Measurements from ENCODE around the gene ACTR6. TPM values are rescaled to one million over a fixed set of nuclear protein-coding genes. Genes with fewer than 3 reads are reported as not detected.

ACTR6 gene
- total and polyA plus RNA-seq, 4 donors = 12.0 to 25.2 (median 17.5) TPM

DNA sequence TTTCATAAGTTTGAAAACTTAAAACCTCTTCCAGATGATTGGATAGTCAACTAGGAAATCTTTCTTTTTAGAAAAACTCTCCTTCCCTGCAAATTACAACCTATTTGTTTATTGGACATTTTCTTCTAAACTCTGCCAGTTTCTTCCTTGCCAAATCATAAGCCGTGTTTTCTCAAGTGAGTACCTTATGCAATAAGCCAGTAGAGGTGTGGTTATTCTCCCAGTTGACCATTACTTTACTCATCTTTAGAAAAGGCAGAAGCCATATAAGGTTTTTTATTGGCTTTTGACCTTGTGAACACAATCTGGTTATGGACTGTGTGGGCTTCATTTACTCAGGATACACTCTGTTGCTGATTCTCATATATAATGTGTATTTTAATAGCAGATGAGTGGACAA lies 14.6 kb downstream of the ACTR6 start:
- TF ChIP-seq, protein P1, sequence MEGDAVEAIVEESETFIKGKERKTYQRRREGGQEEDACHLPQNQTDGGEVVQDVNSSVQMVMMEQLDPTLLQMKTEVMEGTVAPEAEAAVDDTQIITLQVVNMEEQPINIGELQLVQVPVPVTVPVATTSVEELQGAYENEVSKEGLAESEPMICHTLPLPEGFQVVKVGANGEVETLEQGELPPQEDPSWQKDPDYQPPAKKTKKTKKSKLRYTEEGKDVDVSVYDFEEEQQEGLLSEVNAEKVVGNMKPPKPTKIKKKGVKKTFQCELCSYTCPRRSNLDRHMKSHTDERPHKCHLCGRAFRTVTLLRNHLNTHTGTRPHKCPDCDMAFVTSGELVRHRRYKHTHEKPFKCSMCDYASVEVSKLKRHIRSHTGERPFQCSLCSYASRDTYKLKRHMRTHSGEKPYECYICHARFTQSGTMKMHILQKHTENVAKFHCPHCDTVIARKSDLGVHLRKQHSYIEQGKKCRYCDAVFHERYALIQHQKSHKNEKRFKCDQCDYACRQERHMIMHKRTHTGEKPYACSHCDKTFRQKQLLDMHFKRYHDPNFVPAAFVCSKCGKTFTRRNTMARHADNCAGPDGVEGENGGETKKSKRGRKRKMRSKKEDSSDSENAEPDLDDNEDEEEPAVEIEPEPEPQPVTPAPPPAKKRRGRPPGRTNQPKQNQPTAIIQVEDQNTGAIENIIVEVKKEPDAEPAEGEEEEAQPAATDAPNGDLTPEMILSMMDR (IDR thresholded peaks at IDR 0.05; ENCODE audit: control extremely low read depth, extremely low read depth) = no peak
- 22 to 51% methylated on average over 1 of the region's 1 CpG for WGBS, 2 donors
- ATAC-seq (ENCODE audit: insufficient read depth, low FRiP score) (no peak), DNase-seq (no peak)
- Histone ChIP-seq H3K4me1 (ENCODE audit: control insufficient read depth in 5 of 5, insufficient read depth in 5 of 5, low read length in 5 of 5) (no peaks in the 10 kb centered on the region), H3K27ac (ENCODE audit: low read depth in 1 of 2, low read length in 1 of 2) (no peak overlapping the region), H3K27me3 (ENCODE audit: control insufficient read depth in 3 of 3, insufficient read depth in 3 of 3, low read length in 2 of 3) (no peaks in the 10 kb centered on the region), H3K36me3 (ENCODE audit: control insufficient read depth in 4 of 4, insufficient read depth in 4 of 4, low read length in 4 of 4) (peaks cover 7 to 45% (median 21%) of the 10 kb centered on the region in 4 donors), H3K4me3 (no peak overlapping the region), H3K9me3 (ENCODE audit: control insufficient read depth in 4 of 4, insufficient read depth in 3 of 4, low read length in 3 of 4) (no peaks in the 10 kb centered on the region), H3K9ac (ENCODE audit: insufficient read depth in 1 of 2, low read length in 2 of 2) (no peak overlapping the region)

DNA sequence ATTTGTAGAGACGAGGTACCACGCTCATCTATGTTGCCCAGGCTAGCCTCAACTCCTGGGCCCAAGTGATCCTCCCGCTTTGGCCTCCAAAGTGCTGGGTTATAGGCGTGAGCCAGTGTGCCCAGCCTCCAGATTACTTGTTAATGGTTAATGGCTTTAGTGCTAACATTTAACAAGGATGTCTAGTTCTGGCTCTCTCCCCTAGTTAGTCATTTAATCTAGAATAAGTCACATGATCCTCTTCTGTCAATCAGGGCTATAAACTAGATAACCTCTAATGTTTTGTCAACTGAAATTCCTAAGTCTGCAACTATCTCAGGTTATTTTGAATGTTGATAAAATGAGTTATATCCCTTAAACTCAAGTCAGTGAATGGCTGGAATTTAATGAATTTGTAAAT lies 15.7 kb downstream of the ACTR6 start:
- Histone ChIP-seq H3K9ac (ENCODE audit: insufficient read depth in 1 of 2, low read length in 2 of 2) (no peak overlapping the region), H3K27me3 (ENCODE audit: control insufficient read depth in 3 of 3, insufficient read depth in 3 of 3, low read length in 2 of 3) (no peaks in the 10 kb centered on the region), H3K27ac (ENCODE audit: low read depth in 1 of 2, low read length in 1 of 2) (no peak overlapping the region), H3K9me3 (ENCODE audit: control insufficient read depth in 4 of 4, insufficient read depth in 3 of 4, low read length in 3 of 4) (no peaks in the 10 kb centered on the region), H3K4me3 (no peak overlapping the region), H3K4me1 (ENCODE audit: control insufficient read depth in 5 of 5, insufficient read depth in 5 of 5, low read length in 5 of 5) (no peaks in the 10 kb centered on the region), H3K36me3 (ENCODE audit: control insufficient read depth in 4 of 4, insufficient read depth in 4 of 4, low read length in 4 of 4) (peaks cover 8 to 43% (median 20%) of the 10 kb centered on the region in 4 donors)
- ATAC-seq (ENCODE audit: insufficient read depth, low FRiP score) = no peak
- DNase-seq = no peak
- WGBS, 2 donors = 97 to 98% methylated on average over 4 of the region's 4 CpGs
- TF ChIP-seq, protein P1 (IDR thresholded peaks at IDR 0.05; ENCODE audit: control extremely low read depth, extremely low read depth) = no peak

DNA sequence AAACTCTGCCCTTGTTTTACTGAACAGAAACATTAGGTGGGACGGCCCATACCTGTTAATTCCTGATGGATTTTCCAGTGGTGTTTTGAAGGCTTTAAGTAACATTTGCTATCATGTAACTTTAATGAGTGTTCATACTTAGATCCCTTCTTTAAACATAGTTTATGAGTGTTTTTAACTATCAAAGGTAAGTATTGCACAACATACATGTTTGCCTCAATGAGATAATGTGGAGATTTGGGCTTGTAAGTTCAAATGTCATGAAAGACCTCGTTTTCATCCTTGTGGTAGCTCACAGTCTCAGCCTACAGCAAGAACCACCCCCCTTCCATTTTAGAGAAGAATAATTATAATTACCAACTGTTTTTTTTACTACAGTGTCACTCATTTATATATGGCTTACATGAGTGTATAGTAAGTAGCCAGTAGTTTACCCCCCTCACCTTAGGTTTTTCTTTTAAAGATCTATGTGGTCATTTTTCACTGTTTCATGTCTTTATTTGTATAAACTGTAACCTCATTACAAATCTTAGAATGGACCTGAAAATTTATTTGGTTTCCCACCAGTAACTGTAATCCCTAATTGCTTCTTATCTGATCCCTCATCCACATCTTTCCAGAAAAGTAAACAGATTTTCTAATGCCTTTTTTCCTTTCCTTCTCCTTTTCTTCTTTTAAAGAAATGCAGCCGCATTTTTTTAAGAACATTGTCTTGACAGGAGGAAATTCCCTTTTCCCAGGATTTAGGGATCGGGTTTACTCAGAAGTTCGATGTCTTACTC lies 18.9 kb downstream of the ACTR6 start:
- no peak for DNase-seq
- no peaks in the 10 kb centered on the region for H3K27me3 ChIP-seq (ENCODE audit: control insufficient read depth in 3 of 3, insufficient read depth in 3 of 3, low read length in 2 of 3)
- H3K4me3 ChIP-seq = no peak overlapping the region
- H3K4me1 ChIP-seq (ENCODE audit: control insufficient read depth in 5 of 5, insufficient read depth in 5 of 5, low read length in 5 of 5) = no peaks in the 10 kb centered on the region
- no peak overlapping the region for H3K27ac ChIP-seq (ENCODE audit: low read depth in 1 of 2, low read length in 1 of 2)
- 86 to 89% methylated on average over 5 of the region's 5 CpGs for WGBS, 2 donors
- peaks cover 5 to 38% (median 15%) of the 10 kb centered on the region in 4 donors for H3K36me3 ChIP-seq (ENCODE audit: control insufficient read depth in 4 of 4, insufficient read depth in 4 of 4, low read length in 4 of 4)
- TF ChIP-seq, protein P1 (IDR thresholded peaks at IDR 0.05; ENCODE audit: control extremely low read depth, extremely low read depth) = no peak
- H3K9me3 ChIP-seq (ENCODE audit: control insufficient read depth in 4 of 4, insufficient read depth in 3 of 4, low read length in 3 of 4) = no peaks in the 10 kb centered on the region
- no peak for ATAC-seq (ENCODE audit: insufficient read depth, low FRiP score)
- H3K9ac ChIP-seq (ENCODE audit: insufficient read depth in 1 of 2, low read length in 2 of 2) = no peak overlapping the region

All from lung (tissue), 12 donors.